OCI-LY1 (cell line): ENCODE measurements around the gene BCORL1.

ENCODE experiments used
- H2AFZ ChIP-seq: fragments of 200-600 bp; sonication (generic), shearing (Covaris generic); 2 replicates; pipeline ENCODE4 v1.6.0; 2014; ENCODE audit warnings: antibody characterized with exemption, mild to moderate bottlenecking, low read length
- H3F3A ChIP-seq: fragments of 200-600 bp; sonication (generic), shearing (Covaris generic); 2 replicates; pipeline ENCODE4 v1.6.0; 2014; ENCODE audit warnings: mild to moderate bottlenecking, antibody characterized with exemption, low read length, moderate library complexity; ENCODE audit not compliant: insufficient read depth
- H3K27ac ChIP-seq: fragments of 200-600 bp; sonication (generic); 2 replicates; pipeline ENCODE4 v1.5.1; 2014; ENCODE audit warnings: low read length, mixed run types, mild to moderate bottlenecking, low read depth; ENCODE audit not compliant: poor library complexity, severe bottlenecking
- H3K27me3 ChIP-seq: fragments of 200-600 bp; sonication (generic); 2 replicates; pipeline ENCODE4 v1.6.0; 2014; ENCODE audit warnings: antibody characterized with exemption, mild to moderate bottlenecking, low read length, moderate library complexity; ENCODE audit not compliant: insufficient read depth
- H3K36me3 ChIP-seq: fragments of 200-600 bp; sonication (generic); 2 replicates; pipeline ENCODE4 v1.6.1; 2014; ENCODE audit warnings: mild to moderate bottlenecking, antibody characterized with exemption, low read length, moderate library complexity, mixed read lengths; ENCODE audit not compliant: insufficient read depth
- H3K4me1 ChIP-seq: fragments of 200-600 bp; sonication (generic); 2 replicates; pipeline ENCODE4 v1.5.1; 2014; ENCODE audit warnings: mild to moderate bottlenecking, low read length, moderate library complexity; ENCODE audit not compliant: insufficient read depth, severe bottlenecking
- H3K4me2 ChIP-seq: fragments of 200-600 bp; sonication (generic), shearing (Covaris generic); 2 replicates; pipeline ENCODE4 v1.6.1; 2014; ENCODE audit warnings: low read length
- H3K4me3 ChIP-seq: fragments of 200-600 bp; sonication (generic); 2 replicates; pipeline ENCODE4 v1.5.1; 2014; ENCODE audit warnings: low read length, low read depth, mild to moderate bottlenecking, mixed read lengths; ENCODE audit not compliant: poor library complexity, severe bottlenecking
- H3K79me2 ChIP-seq: fragments of 200-600 bp; shearing (Covaris generic); 2 replicates; pipeline ENCODE4 v1.6.1; 2016; ENCODE audit warnings: mixed run types, low read length, mixed read lengths; ENCODE audit not compliant: insufficient read depth
- H3K9ac ChIP-seq: fragments of 200-600 bp; sonication (generic), shearing (Covaris generic); 2 replicates; pipeline ENCODE4 v1.6.1; 2014; ENCODE audit warnings: mild to moderate bottlenecking, low read length, mixed read lengths
- H3K9me2 ChIP-seq: fragments of 200-600 bp; sonication (generic), shearing (Covaris generic); 2 replicates; pipeline ENCODE4 v1.6.1; 2014; ENCODE audit warnings: low read depth, mild to moderate bottlenecking, low read length, mixed read lengths
- H3K9me3 ChIP-seq: fragments of 200-600 bp; shearing (Covaris generic); 2 replicates; pipeline ENCODE4 v1.6.1; 2014; ENCODE audit warnings: low read length, mixed read lengths
- H4K20me1 ChIP-seq: fragments of 200-600 bp; sonication (generic), shearing (Covaris generic); 2 replicates; pipeline ENCODE4 v1.6.0; 2016; ENCODE audit warnings: mild to moderate bottlenecking, low read length; ENCODE audit not compliant: insufficient read depth
- EZH2 ChIP-seq: fragments of 200-600 bp; sonication (generic), shearing (Covaris generic); IDR thresholded peaks from 2 replicates; pipeline ENCODE4 v1.8.0; 2017; ENCODE audit warnings: borderline replicate concordance, mixed run types, mild to moderate bottlenecking, antibody characterized with exemption, low read length, moderate library complexity, mixed read lengths
- TF ChIP-seq, protein P1 (sequence below): fragments of 200-600 bp; sonication (generic), shearing (Covaris generic); IDR thresholded peaks from 2 replicates; pipeline ENCODE4 v1.5.1; 2017; ENCODE audit warnings: mild to moderate bottlenecking, antibody characterized with exemption, low read length, moderate library complexity, mixed read lengths

BCORL1 gene

DNA sequence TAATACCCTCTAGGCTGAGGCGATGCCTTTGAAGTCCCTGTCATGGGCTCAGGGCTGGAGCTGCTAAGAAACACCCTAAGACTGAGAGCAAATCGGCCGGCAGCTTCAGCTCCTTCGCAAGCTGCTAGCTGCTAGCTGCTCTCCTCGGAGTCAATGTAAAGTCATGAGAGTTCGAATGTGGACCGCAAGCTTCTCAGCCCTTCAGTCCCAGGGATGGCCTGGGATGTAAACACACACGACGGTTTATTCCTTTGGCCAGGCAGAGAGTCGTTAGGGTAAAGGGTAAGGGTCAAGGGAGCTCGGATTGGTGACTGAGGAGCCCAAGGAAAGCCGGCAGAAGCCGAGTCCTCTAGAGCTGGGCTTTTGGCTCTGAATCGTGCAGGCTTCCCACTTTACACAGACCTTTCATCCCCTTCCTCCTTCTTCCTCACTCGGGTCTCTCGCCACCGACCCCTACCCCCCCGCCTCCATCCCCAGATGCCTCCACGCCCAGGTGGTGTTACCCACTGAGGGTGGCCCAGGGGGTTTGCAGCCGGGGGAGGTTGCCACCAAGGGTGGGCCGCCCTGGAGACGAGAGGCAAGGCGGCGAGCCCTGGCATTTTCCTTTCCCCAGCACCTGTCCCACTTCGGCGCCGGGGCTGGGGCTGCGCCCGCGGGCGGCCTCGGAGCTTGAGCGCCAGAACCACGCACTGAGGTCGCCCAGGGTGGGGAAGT lies 3.1 kb upstream of the BCORL1 start:
- H4K20me1 ChIP-seq, result no peaks in the 10 kb centered on the region
- H3K79me2 ChIP-seq, result no peaks in the 10 kb centered on the region
- peaks cover 8% of the 10 kb centered on the region for H3K4me1 ChIP-seq
- H3K4me2 ChIP-seq, result no peak overlapping the region
- H3K4me3 ChIP-seq, result no peak overlapping the region
- no peaks in the 10 kb centered on the region for H3K27me3 ChIP-seq
- H3K9me2 ChIP-seq, result no peaks in the 10 kb centered on the region
- TF ChIP-seq, protein P1, sequence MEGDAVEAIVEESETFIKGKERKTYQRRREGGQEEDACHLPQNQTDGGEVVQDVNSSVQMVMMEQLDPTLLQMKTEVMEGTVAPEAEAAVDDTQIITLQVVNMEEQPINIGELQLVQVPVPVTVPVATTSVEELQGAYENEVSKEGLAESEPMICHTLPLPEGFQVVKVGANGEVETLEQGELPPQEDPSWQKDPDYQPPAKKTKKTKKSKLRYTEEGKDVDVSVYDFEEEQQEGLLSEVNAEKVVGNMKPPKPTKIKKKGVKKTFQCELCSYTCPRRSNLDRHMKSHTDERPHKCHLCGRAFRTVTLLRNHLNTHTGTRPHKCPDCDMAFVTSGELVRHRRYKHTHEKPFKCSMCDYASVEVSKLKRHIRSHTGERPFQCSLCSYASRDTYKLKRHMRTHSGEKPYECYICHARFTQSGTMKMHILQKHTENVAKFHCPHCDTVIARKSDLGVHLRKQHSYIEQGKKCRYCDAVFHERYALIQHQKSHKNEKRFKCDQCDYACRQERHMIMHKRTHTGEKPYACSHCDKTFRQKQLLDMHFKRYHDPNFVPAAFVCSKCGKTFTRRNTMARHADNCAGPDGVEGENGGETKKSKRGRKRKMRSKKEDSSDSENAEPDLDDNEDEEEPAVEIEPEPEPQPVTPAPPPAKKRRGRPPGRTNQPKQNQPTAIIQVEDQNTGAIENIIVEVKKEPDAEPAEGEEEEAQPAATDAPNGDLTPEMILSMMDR, result no peak
- TF ChIP-seq EZH2, result no peak
- H3F3A ChIP-seq, result no peaks in the 10 kb centered on the region
- no peaks in the 10 kb centered on the region for H3K36me3 ChIP-seq
- no peak overlapping the region for H2AFZ ChIP-seq
- no peak overlapping the region for H3K9ac ChIP-seq
- no peak overlapping the region for H3K27ac ChIP-seq
- H3K9me3 ChIP-seq, result no peaks in the 10 kb centered on the region

DNA sequence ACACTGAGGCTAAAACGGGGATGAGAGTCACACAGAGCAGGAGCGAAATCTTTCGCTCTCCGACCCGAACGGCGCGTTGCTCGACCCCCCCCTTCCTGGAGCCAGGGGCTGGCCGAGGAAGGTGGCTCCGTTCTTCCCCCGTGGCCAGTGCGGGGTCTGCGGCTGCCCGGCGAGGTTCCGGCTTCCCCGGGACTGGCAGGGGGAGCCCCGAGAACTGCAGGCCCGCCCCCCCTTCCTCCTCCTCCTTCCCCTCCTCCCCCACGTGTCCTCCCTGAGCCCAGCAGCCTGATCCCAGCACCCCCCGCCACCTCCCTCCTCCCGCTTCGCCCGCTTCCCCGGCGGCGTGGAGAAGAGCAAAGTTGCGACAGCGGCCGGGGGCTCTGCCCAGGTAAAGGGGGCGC lies 2.4 kb upstream of the BCORL1 start:
- H3K9me2 ChIP-seq, result no peaks in the 10 kb centered on the region
- no peak overlapping the region for H3K27ac ChIP-seq
- H3K36me3 ChIP-seq, result no peaks in the 10 kb centered on the region
- no peak overlapping the region for H3K4me3 ChIP-seq
- H3F3A ChIP-seq, result no peaks in the 10 kb centered on the region
- H4K20me1 ChIP-seq, result no peaks in the 10 kb centered on the region
- H3K9me3 ChIP-seq, result no peaks in the 10 kb centered on the region
- peaks cover 11% of the 10 kb centered on the region for H3K4me1 ChIP-seq
- TF ChIP-seq, protein P1, result no peak
- no peak for TF ChIP-seq EZH2
- H2AFZ ChIP-seq, result no peak overlapping the region
- no peaks in the 10 kb centered on the region for H3K79me2 ChIP-seq
- H3K27me3 ChIP-seq, result no peaks in the 10 kb centered on the region
- no peak overlapping the region for H3K9ac ChIP-seq
- no peak overlapping the region; the same call in 1 of the 2 replicates for H3K4me2 ChIP-seq

DNA sequence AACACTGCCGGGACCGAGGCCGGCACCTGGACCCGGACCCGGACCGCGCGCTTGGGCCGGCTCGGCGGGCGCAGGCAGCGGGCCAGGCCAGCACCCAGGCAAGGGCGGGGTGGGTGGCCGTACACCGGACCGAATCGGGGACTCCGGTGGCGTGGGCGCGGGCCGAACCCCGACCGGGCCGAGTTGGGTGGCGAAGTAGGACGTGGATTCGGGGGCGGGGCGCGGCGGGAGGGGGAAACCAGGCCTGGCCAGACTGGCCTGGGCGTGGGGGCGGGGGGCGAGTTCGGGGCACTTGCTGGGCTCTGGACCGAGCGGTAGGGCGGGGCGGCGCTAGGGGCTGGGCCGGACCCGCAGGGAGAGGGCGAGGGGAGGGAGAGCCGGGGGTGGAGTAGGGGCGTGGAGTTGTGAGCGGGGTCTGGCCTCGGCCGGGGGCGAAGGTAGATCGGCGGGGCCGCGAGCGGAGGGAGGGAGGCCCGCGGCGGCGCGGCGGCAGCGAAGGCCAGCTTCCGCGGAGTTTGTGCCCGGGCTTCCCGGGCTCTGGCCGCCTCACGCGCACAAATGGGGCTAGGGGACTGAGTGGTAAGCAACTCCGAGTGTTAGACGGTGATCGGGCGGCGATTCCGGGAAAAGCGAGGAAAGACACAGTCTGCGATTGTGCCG lies 1.8 kb upstream of the BCORL1 start:
- Histone ChIP-seq H3K27me3 (no peaks in the 10 kb centered on the region), H2AFZ (no peak overlapping the region)

More for the DNA sequence above, 1.8 kb upstream of the BCORL1 start:
- H3K9me3 ChIP-seq, result no peaks in the 10 kb centered on the region
- no peaks in the 10 kb centered on the region for H3K79me2 ChIP-seq
- no peaks in the 10 kb centered on the region for H4K20me1 ChIP-seq
- no peaks in the 10 kb centered on the region for H3F3A ChIP-seq
- TF ChIP-seq EZH2, result no peak
- TF ChIP-seq, protein P1, result no peak
- H3K4me1 ChIP-seq, result peaks cover 11% of the 10 kb centered on the region
- no peak overlapping the region; the same call in none of the 2 replicates for H3K4me2 ChIP-seq
- H3K9ac ChIP-seq, result no peak overlapping the region; the same call in 1 of the 2 replicates
- H3K36me3 ChIP-seq, result no peaks in the 10 kb centered on the region
- no peak overlapping the region for H3K4me3 ChIP-seq
- no peak overlapping the region for H3K27ac ChIP-seq
- H3K9me2 ChIP-seq, result no peaks in the 10 kb centered on the region
